Measurements from ENCODE around the gene JADE2.

The JADE2 gene

DNA sequence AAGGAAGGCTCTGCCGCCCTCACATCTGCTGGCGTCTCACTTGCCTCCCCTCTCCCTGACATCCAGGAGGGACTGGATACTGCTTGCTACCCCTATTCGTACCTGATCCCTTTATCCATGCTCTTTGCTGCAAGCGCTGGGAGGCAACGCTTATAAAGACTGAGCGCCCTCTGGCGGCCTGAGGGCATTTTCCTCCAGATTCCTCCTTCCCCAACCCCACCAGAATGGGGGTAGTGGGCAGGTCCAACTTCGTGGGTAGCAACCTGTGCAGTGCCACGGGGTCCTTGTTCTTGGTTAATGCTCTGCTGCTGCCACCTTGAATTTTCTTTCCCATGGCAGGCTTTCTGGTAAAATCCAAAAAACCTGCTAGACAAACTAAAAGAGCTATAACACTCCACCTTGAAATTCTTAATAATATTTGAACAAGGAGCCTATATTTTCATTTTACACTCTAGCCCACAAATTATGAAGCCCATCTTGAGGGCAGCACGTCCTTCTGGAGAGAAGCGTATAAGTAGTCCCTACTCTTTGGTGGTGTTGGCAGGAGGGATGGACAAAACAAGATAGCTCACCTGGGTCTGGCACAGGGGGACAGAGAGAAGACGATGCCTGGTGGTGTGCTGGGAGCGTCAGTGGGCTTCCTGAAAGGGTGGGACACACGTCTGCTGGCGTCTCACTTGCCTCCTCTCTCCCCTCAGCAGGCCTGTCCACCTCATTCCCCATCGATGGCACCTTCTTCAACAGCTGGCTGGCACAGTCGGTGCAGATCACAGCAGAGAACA is 52.5 kb downstream of the JADE2 start:
- DNase-seq (ENCODE audit: insufficient read length, low spot score), result peak; percentile 91
- FAIRE-seq, result no peak
- TF ChIP-seq, protein P1, sequence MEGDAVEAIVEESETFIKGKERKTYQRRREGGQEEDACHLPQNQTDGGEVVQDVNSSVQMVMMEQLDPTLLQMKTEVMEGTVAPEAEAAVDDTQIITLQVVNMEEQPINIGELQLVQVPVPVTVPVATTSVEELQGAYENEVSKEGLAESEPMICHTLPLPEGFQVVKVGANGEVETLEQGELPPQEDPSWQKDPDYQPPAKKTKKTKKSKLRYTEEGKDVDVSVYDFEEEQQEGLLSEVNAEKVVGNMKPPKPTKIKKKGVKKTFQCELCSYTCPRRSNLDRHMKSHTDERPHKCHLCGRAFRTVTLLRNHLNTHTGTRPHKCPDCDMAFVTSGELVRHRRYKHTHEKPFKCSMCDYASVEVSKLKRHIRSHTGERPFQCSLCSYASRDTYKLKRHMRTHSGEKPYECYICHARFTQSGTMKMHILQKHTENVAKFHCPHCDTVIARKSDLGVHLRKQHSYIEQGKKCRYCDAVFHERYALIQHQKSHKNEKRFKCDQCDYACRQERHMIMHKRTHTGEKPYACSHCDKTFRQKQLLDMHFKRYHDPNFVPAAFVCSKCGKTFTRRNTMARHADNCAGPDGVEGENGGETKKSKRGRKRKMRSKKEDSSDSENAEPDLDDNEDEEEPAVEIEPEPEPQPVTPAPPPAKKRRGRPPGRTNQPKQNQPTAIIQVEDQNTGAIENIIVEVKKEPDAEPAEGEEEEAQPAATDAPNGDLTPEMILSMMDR (IDR thresholded peaks at IDR 0.05; ENCODE audit: insufficient read depth, missing control alignments), result peak; percentile 94

DNA sequence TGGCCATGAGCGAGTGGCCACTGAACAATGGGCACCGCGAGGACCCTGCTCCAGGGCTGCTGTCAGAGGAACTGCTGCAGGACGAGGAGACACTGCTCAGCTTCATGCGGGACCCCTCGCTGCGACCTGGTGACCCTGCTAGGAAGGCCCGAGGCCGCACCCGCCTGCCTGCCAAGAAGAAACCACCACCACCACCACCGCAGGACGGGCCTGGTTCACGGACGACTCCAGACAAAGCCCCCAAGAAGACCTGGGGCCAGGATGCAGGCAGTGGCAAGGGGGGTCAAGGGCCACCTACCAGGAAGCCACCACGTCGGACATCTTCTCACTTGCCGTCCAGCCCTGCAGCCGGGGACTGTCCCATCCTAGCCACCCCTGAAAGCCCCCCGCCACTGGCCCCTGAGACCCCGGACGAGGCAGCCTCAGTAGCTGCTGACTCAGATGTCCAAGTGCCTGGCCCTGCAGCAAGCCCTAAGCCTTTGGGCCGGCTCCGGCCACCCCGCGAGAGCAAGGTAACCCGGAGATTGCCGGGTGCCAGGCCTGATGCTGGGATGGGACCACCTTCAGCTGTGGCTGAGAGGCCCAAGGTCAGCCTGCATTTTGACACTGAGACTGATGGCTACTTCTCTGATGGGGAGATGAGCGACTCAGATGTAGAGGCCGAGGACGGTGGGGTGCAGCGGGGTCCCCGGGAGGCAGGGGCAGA is 53.3 kb downstream of the JADE2 start:
- no peak for FAIRE-seq
- TF ChIP-seq, protein P1 (IDR thresholded peaks at IDR 0.05; ENCODE audit: insufficient read depth, missing control alignments), result no peak
- no peak for DNase-seq (ENCODE audit: insufficient read length, low spot score)

DNA sequence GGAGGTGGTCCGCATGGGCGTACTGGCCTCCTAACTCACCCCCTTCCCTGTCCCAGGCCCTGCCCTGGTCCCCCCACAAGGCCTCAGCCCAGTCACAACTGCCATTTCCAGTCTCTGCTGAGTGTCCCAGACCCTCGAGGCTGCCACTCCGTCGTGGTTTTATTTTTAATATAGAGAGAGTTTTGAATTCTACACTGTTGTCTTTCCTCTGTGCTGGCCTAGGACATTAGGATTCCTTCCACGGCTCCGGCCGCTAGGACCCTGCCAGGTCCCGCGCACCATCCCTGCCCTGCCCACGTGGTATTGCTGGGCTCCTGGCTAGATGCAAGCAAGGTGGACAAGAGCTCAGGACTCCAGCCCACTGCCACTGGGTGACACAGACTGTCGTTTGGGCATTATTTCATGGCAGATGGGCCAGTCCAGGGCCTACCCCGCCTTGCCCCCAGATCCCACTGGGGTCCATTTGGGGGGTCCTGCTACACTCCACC is 53.9 kb downstream of the JADE2 start:
- TF ChIP-seq, protein P1 (IDR thresholded peaks at IDR 0.05; ENCODE audit: insufficient read depth, missing control alignments), result no peak
- FAIRE-seq, result no peak

DNA sequence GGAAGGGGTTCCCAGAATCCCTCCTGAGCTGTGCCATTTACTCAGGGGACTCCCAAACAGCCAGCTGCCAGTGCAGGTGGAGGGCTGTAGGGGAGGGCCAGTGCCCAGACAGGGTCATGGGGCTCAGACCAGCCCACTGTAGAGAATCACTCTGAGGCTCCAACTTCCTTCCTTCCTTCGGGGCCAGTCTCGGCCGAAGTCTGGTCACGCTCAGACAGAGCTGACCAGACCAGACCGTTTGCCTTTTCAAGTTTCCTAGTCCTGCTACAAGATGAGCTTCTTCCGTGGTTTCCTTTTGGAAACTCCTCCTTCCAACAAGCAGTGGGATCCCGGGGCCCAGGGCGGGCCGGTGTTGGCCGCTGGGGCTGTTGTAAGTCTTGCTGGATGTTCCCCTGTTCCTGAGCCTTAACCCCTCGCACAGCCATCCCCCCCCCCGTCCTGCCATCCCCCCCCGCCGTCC is 54.6 kb downstream of the JADE2 start:
- peak; percentile 5 for DNase-seq (ENCODE audit: insufficient read length, low spot score)
- FAIRE-seq, result no peak
- TF ChIP-seq, protein P1 (IDR thresholded peaks at IDR 0.05; ENCODE audit: insufficient read depth, missing control alignments), result no peak

More for the DNA sequence above, 53.9 kb downstream of the JADE2 start:
- no peak for DNase-seq (ENCODE audit: insufficient read length, low spot score)

DNA sequence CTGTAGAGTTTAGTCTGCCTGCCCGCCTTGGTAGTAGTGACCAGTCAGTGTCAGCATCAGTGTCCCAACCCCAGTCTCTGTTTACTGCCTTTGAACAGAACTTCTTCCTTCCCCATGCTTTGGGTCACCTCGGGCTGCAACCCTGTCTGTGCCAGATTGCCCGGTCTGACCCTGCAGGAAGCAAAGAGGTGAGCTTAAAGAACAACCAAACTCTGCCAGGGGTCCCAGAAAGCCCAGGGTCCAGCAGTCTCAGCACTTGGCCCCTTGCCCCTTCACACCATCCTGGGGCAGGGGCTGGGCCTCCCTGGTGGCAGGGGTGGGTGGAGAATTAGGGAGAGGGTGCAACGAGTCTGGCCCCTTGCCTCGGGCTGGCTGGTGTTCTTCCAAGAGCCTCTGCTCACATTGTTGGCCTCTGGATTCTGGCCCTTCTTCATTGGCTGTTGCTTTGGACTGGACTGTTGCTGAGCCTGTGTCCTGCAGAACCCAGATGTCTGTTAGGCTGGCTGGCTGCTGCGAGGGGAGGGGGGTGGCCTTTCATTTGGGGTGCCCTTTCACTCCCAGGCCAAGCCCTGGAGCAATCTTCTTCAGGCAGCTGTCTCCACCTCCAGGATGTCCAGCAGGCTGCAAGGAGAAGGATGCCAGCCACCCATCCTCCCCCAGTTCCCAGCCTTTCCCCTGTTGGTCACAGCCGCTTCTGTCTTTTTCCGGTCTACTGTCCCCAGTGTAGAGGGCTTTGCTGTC is 55.9 kb downstream of the JADE2 start:
- DNase-seq (ENCODE audit: insufficient read length, low spot score) (peak; percentile 13), FAIRE-seq (no peak)

DNA sequence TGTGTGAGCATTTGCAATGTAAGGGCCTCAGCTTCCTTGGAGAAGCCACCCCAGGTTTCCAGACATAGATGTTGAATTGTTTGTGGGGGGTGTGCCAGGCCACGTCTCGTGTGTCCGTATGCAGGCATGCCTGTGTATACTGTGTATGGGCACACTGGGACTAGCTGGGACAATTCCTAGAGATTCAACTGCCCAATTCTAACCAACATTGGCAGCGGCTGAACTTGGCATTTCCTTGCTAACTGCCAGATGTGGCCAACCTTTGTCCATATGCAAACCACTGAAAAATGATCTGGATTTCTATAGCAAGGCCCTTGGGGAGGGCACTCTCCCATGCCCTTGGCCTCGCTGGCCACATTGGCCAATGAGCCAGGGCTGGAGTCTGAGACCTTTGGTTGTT is 56.8 kb downstream of the JADE2 start:
- no peak for DNase-seq (ENCODE audit: insufficient read length, low spot score)
- FAIRE-seq, result no peak
- TF ChIP-seq, protein P1 (IDR thresholded peaks at IDR 0.05; ENCODE audit: insufficient read depth, missing control alignments), result no peak

More for the DNA sequence above, 55.9 kb downstream of the JADE2 start:
- TF ChIP-seq, protein P1 (IDR thresholded peaks at IDR 0.05; ENCODE audit: insufficient read depth, missing control alignments), result no peak

Data from D721Med (cell line).